Panc1 (cell line): Measurements from ENCODE around the gene FAM117B. TPM values are rescaled to one million over a fixed set of nuclear protein-coding genes. Genes with fewer than 3 reads are reported as not detected.

ENCODE experiments used
- ATAC-seq: fragments of 200-7000 bp; cut with Tn5 transposase; 2 replicates; pipeline ENCODE4 v1.9.1; 2020; ENCODE audit warnings: mild to moderate bottlenecking, moderate library complexity
- BruUV-seq: library from RNA; stranded (reverse); fragments of 400-500 nt; replicated peaks from 2 replicates; lab custom pipeline; 2021; lab: Mats Ljungman, UMichigan
- CTCF ChIA-PET: fragments of 300-600 bp; sonication (Branson Sonifier 250); formaldehyde crosslinking; loops from one replicate; lab custom pipeline; 2022; ENCODE audit warnings: antibody characterized with exemption; lab: Charles Lee
- POLR2A ChIA-PET: fragments of 300-600 bp; sonication (Branson Sonifier 250); formaldehyde crosslinking; loops from one replicate; lab custom pipeline; 2022; ENCODE audit warnings: antibody characterized with exemption; lab: Charles Lee
- DNase-seq: peaks from one replicate; pipeline ENCODE4 v3.0.0-alpha.2; 2010; ENCODE audit warnings: low read depth, low spot score
- H3K27ac ChIP-seq: 2 replicates; pipeline ENCODE4 v1.5.1; 2011; ENCODE audit warnings: mild to moderate bottlenecking, low read length, inconsistent platforms
- H3K27me3 ChIP-seq: fragments of 200-500 bp; sonication (Bioruptor generic); 2 replicates; pipeline ENCODE4 v1.6.0; 2014; ENCODE audit warnings: low read length, inconsistent platforms; ENCODE audit not compliant: control insufficient read depth, insufficient read depth
- H3K36me3 ChIP-seq: fragments of 200-500 bp; sonication (Bioruptor generic); 2 replicates; pipeline ENCODE4 v1.5.1; 2014; ENCODE audit warnings: inconsistent platforms, mild to moderate bottlenecking, low read length, moderate library complexity; ENCODE audit not compliant: control insufficient read depth, insufficient read depth
- H3K4me1 ChIP-seq: 2 replicates; pipeline ENCODE4 v1.5.1; 2011; ENCODE audit warnings: inconsistent platforms, mild to moderate bottlenecking, low read length, moderate library complexity; ENCODE audit not compliant: control insufficient read depth, insufficient read depth
- H3K4me3 ChIP-seq, 2 experiments: 2 replicates each; pipeline ENCODE4 v1.5.1; 2011 to 2012; ENCODE audit warnings: low read depth in 2 of 2, low read length in 2 of 2, mild to moderate bottlenecking in 2 of 2, inconsistent platforms in 1 of 2, moderate library complexity in 1 of 2
- H3K9me3 ChIP-seq: fragments of 200-500 bp; sonication (Bioruptor generic); 2 replicates; pipeline ENCODE4 v1.5.1; 2014; ENCODE audit warnings: low read depth, mild to moderate bottlenecking, inconsistent platforms, low read length, moderate library complexity; ENCODE audit not compliant: control insufficient read depth, insufficient read depth
- CTCF ChIP-seq: fragments of 450-650 bp; IDR thresholded peaks from 2 replicates; pipeline ENCODE4 v1.5.1; 2017; ENCODE audit warnings: mild to moderate bottlenecking
- POLR2AphosphoS5 ChIP-seq: IDR thresholded peaks from 2 replicates; pipeline ENCODE4 v1.6.1; 2012; ENCODE audit warnings: mild to moderate bottlenecking, low read depth, low read length, moderate library complexity
- REST ChIP-seq, 2 experiments: IDR thresholded peaks; 2 replicates each; pipeline ENCODE4 v1.6.1; 2011 to 2012; ENCODE audit warnings: low read depth in 2 of 2, control low read depth in 1 of 2, low read length in 1 of 2, mild to moderate bottlenecking in 1 of 2, moderate library complexity in 1 of 2; ENCODE audit not compliant: insufficient read depth in 1 of 2
- SIN3A ChIP-seq: IDR thresholded peaks from 2 replicates; pipeline ENCODE4 v1.6.1; 2012; ENCODE audit warnings: low read depth, mild to moderate bottlenecking, low read length, moderate library complexity, borderline replicate concordance; ENCODE audit not compliant: insufficient read depth
- TCF7L2 ChIP-seq: IDR thresholded peaks from 2 replicates; pipeline ENCODE4 v1.6.1; 2011; ENCODE audit warnings: mild to moderate bottlenecking, low read depth, low read length, inconsistent platforms
- in situ Hi-C: cut with HindIII; loops from 2 replicates; pipeline ENCODE4 v1.10.0; 2016; ENCODE audit warnings: low sequenced_read_pairs, low pct_unique_long_range_greater_than_20kb
- intact Hi-C: fragments of 100-400 bp; cut with micrococcal nuclease; formaldehyde crosslinking; loops from one replicate; pipeline ENCODE4 v1.10.0; 2022; ENCODE audit not compliant: unreplicated experiment
- total RNA-seq: library from RNA; stranded (reverse); gene quantifications from one replicate; pipeline ENCODE4 v1.2.1, GENCODE V29; 2021; ENCODE audit not compliant: unreplicated experiment

FAM117B gene
- total RNA-seq, 1 experiment from 2014 or later: 7.8 TPM

- TF ChIP-seq SIN3A (no peak), CTCF (no peak), POLR2AphosphoS5 (no peak), REST (IDR thresholded peaks at IDR 0.05; ENCODE audit: insufficient read depth in 1 of 2, low read depth in 2 of 2, low read length in 1 of 2) (no peak), TCF7L2 (no peak)
- no TSS peak for BruUV-seq
- no peak for DNase-seq
- no peaks in the 10 kb centered on the region for H3K4me1 ChIP-seq
- POLR2A ChIA-PET: no interaction called here
- no peak overlapping the region for H3K4me3 ChIP-seq
- H3K36me3 ChIP-seq: no peaks in the 10 kb centered on the region
- no peaks in the 10 kb centered on the region for H3K27me3 ChIP-seq
- CTCF ChIA-PET: no interaction called here
- no peak overlapping the region for H3K27ac ChIP-seq
- H3K9me3 ChIP-seq: no peaks in the 10 kb centered on the region
- intact Hi-C loops: no loop called here
- in situ Hi-C loops: no loop called here
- no peak for ATAC-seq
These were observed 91.3 kb downstream of the FAM117B start for GRCh38 chr2:202726070-202726469.

GRCh38 chr2:202736826-202737225 is 102.1 kb downstream of the FAM117B start:
- Histone ChIP-seq H3K27ac (no peak overlapping the region), H3K9me3 (no peaks in the 10 kb centered on the region), H3K4me3 (no peak overlapping the region), H3K4me1 (no peaks in the 10 kb centered on the region), H3K27me3 (no peaks in the 10 kb centered on the region), H3K36me3 (no peaks in the 10 kb centered on the region)
- no peak for TF ChIP-seq CTCF
- TF ChIP-seq SIN3A: no peak
- TF ChIP-seq POLR2AphosphoS5: no peak
- no peak for TF ChIP-seq TCF7L2
- TF ChIP-seq REST (IDR thresholded peaks at IDR 0.05; ENCODE audit: insufficient read depth in 1 of 2, low read depth in 2 of 2, low read length in 1 of 2): no peak
- ATAC-seq: no peak
- no TSS peak for BruUV-seq
- DNase-seq: no peak
- CTCF ChIA-PET: no interaction called here
- intact Hi-C loops (no loop called here), in situ Hi-C loops (no loop called here)
- POLR2A ChIA-PET: no interaction called here
